ENCODE measurements around the gene SLFN12L. TPM values are rescaled to one million over a fixed set of nuclear protein-coding genes. Genes with fewer than 3 reads are reported as not detected.
A peak's percentile ranks its signal among the peaks of the same experiment; 100 is the strongest.
"Not testable (repeated sequence)": the region's sequence is repeated elsewhere in the genome, so short reads cannot be mapped to it uniquely, and the experiment has no call there.

SLFN12L gene
- total RNA-seq, 2 donors from 2014 or later, result not detected

DNA sequence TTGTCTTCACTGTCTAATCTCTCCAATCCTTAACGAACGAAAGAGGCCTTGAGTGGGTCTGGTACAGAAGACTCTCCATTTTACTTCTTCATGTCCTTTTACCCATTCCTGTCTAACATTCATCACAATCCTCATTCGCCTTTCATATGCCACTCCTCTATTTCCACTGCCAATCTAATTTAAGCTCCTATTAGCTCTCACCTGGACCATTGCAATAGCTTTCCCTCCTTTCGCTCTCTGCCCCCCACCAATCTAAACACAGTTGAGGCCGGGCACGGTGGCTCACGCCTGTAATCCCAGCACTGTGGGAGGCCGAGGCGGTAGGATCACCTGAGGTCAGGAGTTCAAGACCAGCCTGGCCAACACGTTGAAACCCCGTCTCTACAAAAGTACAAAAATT, 29.5 kb upstream of the SLFN12L start:
- Mint-ChIP-seq H3K27ac (peak overlapping the region; percentile 7), H3K36me3 (ENCODE audit: low read depth) (peaks cover 1% of the 10 kb centered on the region), H3K9me3 (no peaks in the 10 kb centered on the region), H3K4me1 (peaks cover 13% of the 10 kb centered on the region), H3K27me3 (ENCODE audit: insufficient read depth) (peaks cover 42% of the 10 kb centered on the region), H3K4me3 (peak overlapping the region; percentile 92)
- H3K9me3 ChIP-seq (ENCODE audit: control insufficient read depth, low read length), result no peaks in the 10 kb centered on the region
- WGBS, 2 experiments (ENCODE audit: insufficient coverage in 1 of 2, insufficient read length in 1 of 2), result 73 to 81% methylated on average over 11 of the region's 11 CpGs
- TF ChIP-seq CTCF (conservative IDR thresholded peaks at IDR 0.05), result no peak
- no peak overlapping the region for H3K27ac ChIP-seq (ENCODE audit: low read depth, low read length)
- no peaks in the 10 kb centered on the region for H3K4me1 ChIP-seq (ENCODE audit: control insufficient read depth, insufficient read depth, low read length)
- peak overlapping the region; percentile 97 for H3K4me3 ChIP-seq (ENCODE audit: low read length)
- no peak overlapping the region for H3K9ac ChIP-seq (ENCODE audit: extremely low read depth, low read length, poor library complexity, severe bottlenecking)
- DNase-seq, result no peak
- peaks cover 4% of the 10 kb centered on the region for H3K36me3 ChIP-seq (ENCODE audit: control insufficient read depth, insufficient read depth, low read length)
- peaks cover 44% of the 10 kb centered on the region for H3K27me3 ChIP-seq (ENCODE audit: control insufficient read depth, insufficient read depth, low read length, poor library complexity, severe bottlenecking)

DNA sequence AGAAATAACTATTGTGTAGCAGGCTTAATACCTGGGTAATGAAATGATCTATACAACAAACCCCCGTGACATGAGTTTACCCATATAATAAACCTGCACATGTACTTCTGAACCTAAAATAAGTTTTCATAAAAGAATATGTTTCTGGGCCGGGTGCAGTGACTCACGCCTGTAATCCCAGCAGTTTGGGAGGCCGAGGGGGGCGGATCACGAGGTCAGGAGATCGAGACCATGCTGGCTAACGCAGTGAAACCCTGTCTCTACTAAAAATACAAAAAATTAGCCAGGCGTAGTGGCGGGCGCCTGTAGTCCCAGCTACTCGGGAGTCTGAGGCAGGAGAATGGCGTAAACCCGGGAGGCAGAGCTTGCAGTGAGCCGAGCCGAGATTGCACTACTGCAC, 25.7 kb upstream of the SLFN12L start:
- H3K36me3 ChIP-seq (ENCODE audit: control insufficient read depth, insufficient read depth, low read length); H3K9ac ChIP-seq (ENCODE audit: extremely low read depth, low read length, poor library complexity, severe bottlenecking); H3K4me1 Mint-ChIP-seq; H3K4me3 Mint-ChIP-seq; H3K36me3 Mint-ChIP-seq (ENCODE audit: low read depth); DNase-seq; H3K4me3 ChIP-seq (ENCODE audit: low read length); H3K27ac Mint-ChIP-seq; H3K9me3 Mint-ChIP-seq; H3K9me3 ChIP-seq (ENCODE audit: control insufficient read depth, low read length); H3K27ac ChIP-seq (ENCODE audit: low read depth, low read length); H3K4me1 ChIP-seq (ENCODE audit: control insufficient read depth, insufficient read depth, low read length): not testable (repeated sequence)
- H3K27me3 ChIP-seq (ENCODE audit: control insufficient read depth, insufficient read depth, low read length, poor library complexity, severe bottlenecking), result peaks cover 54% of the 10 kb centered on the region
- WGBS, 2 experiments (ENCODE audit: insufficient coverage in 1 of 2, insufficient read length in 1 of 2), result 80 to 89% methylated on average over 8 to 16 of the region's 16 CpGs
- H3K27me3 Mint-ChIP-seq (ENCODE audit: insufficient read depth), result peaks cover 54% of the 10 kb centered on the region

DNA sequence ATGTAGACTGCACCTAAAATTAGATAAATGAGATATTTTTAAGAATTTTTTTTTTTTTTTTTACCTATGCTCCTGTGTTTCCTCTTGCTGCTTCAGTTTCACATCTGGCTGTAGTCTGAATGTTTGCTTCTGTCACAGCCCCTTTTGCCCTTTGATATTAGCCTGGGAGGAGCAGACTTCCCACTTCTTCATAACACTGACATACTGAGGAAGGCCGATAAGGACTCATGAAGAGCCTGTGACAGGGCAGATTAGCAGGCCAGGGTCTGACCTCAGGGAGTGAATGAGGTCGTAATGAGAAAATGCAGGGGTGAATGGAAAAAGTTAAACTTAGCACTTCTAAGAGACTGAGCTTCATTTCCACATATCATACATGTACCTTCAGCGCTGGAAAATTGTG, 23.2 kb upstream of the SLFN12L start, which contains the start of gene SLFN14:
SLFN14 (minus strand) TSS at position 117 of the 400 bp plus-strand sequence. CDS start 2,757 bp downstream, outside the sequence.
- H3K9me3 Mint-ChIP-seq, result no peaks in the 10 kb centered on the region
- no peak for TF ChIP-seq CTCF (conservative IDR thresholded peaks at IDR 0.05)
- no peaks in the 10 kb centered on the region for H3K4me1 ChIP-seq (ENCODE audit: control insufficient read depth, insufficient read depth, low read length)
- no peaks in the 10 kb centered on the region for H3K4me1 Mint-ChIP-seq
- no peak within 1 kb of the TSS for H3K4me3 Mint-ChIP-seq
- H3K27ac ChIP-seq (ENCODE audit: low read depth, low read length), result no peak within 1 kb of the TSS
- WGBS, 2 experiments (ENCODE audit: insufficient coverage in 1 of 2, insufficient read length in 1 of 2), result 93% methylated on average over 3 of the region's 3 CpGs; no CpG with 5 or more reads in 1 of the 2 experiments
- H3K9ac ChIP-seq (ENCODE audit: extremely low read depth, low read length, poor library complexity, severe bottlenecking), result no peak within 1 kb of the TSS
- no peaks in the 10 kb centered on the region for H3K36me3 Mint-ChIP-seq (ENCODE audit: low read depth)
- peaks cover 40% of the 10 kb centered on the region for H3K27me3 ChIP-seq (ENCODE audit: control insufficient read depth, insufficient read depth, low read length, poor library complexity, severe bottlenecking)
- H3K4me3 ChIP-seq (ENCODE audit: low read length), result no peak within 1 kb of the TSS
- peaks cover 43% of the 10 kb centered on the region for H3K27me3 Mint-ChIP-seq (ENCODE audit: insufficient read depth)
- no peak for DNase-seq
- H3K27ac Mint-ChIP-seq, result no peak within 1 kb of the TSS
- H3K36me3 ChIP-seq (ENCODE audit: control insufficient read depth, insufficient read depth, low read length), result no peaks in the 10 kb centered on the region
- H3K9me3 ChIP-seq (ENCODE audit: control insufficient read depth, low read length), result no peaks in the 10 kb centered on the region
